ENCODE results near the gene RABL2B.

The RABL2B gene

GRCh38 chr22:50737728-50738648 is 45.4 kb downstream of the RABL2B start, which contains the start of gene ACR:
ACR (plus strand) TSS chr22:50738204; CDS start chr22:50738236, 32 bp downstream.
- DNase-seq = peak; percentile 13

GRCh38 chr22:50735739-50736030 is 47.8 kb downstream of the RABL2B start:
- no peak for DNase-seq

GRCh38 chr22:50734986-50735738 is 48.3 kb downstream of the RABL2B start:
- DNase-seq = peak; percentile 7

GRCh38 chr22:50734343-50734771 is 49.1 kb downstream of the RABL2B start:
- DNase-seq = no peak

- DNase-seq = no peak
These were observed 49.7 kb downstream of the RABL2B start for GRCh38 chr22:50733521-50734342.

GRCh38 chr22:50732681-50733080 is 50.8 kb downstream of the RABL2B start:
- no peak for DNase-seq

GRCh38 chr22:50731811-50732624 is 51.4 kb downstream of the RABL2B start:
- no peak for DNase-seq

GRCh38 chr22:50730941-50731661 is 52.3 kb downstream of the RABL2B start:
- no peak for DNase-seq

GRCh38 chr22:50730013-50730891 is 53.2 kb downstream of the RABL2B start:
- no peak for DNase-seq

GRCh38 chr22:50729391-50730012 is 53.9 kb downstream of the RABL2B start:
- no peak for DNase-seq

- no peak for DNase-seq
These were observed 54.9 kb downstream of the RABL2B start for GRCh38 chr22:50728523-50728931.

- DNase-seq = no peak
These were observed 55.5 kb downstream of the RABL2B start for GRCh38 chr22:50727678-50728522.

GRCh38 chr22:50726643-50727340 is 56.6 kb downstream of the RABL2B start:
- no peak for DNase-seq

- DNase-seq = no peak
These were observed 57.8 kb downstream of the RABL2B start for GRCh38 chr22:50725597-50725996.

GRCh38 chr22:50724616-50725015 is 58.8 kb downstream of the RABL2B start:
- DNase-seq = no peak

- DNase-seq = no peak
These were observed 59.4 kb downstream of the RABL2B start for GRCh38 chr22:50723991-50724390.

GRCh38 chr22:50722716-50723428 is 60.6 kb downstream of the RABL2B start:
- DNase-seq = no peak
